GM23338 (cell line): ENCODE results near the gene TMCO4. TPM values are rescaled to one million over a fixed set of nuclear protein-coding genes. Genes with fewer than 3 reads are reported as not detected.

Experiments used
- ATAC-seq: fragments of 200-7000 bp; cut with Tn5 transposase; 3 replicates; pipeline ENCODE4 v1.9.1; 2020
- DNase-seq: peaks from one replicate; pipeline ENCODE4 v3.0.0-alpha.2; 2015; ENCODE audit warnings: low spot score
- H2AFZ ChIP-seq: fragments of 200-600 bp; sonication (generic); 2 replicates; pipeline ENCODE4 v1.8.0; 2016; ENCODE audit warnings: antibody characterized with exemption, mild to moderate bottlenecking, moderate library complexity
- H3F3A ChIP-seq: fragments of 200-600 bp; sonication (generic); replicated peaks from 2 replicates; pipeline ENCODE4 v1.8.0; 2017; ENCODE audit warnings: antibody characterized with exemption, mixed run types, low read depth
- H3K27ac ChIP-seq: fragments of 200-600 bp; sonication (generic); 2 replicates; pipeline ENCODE4 v1.6.1; 2016; ENCODE audit warnings: low read depth
- H3K27me3 ChIP-seq: fragments of 200-600 bp; sonication (generic); 2 replicates; pipeline ENCODE4 v1.8.0; 2016; ENCODE audit warnings: mild to moderate bottlenecking, mixed run types, moderate library complexity; ENCODE audit not compliant: insufficient read depth
- H3K36me3 ChIP-seq: fragments of 200-600 bp; sonication (generic); 2 replicates; pipeline ENCODE4 v1.8.0; 2016; ENCODE audit warnings: mild to moderate bottlenecking; ENCODE audit not compliant: insufficient read depth
- H3K4me1 ChIP-seq: fragments of 200-600 bp; sonication (generic); 2 replicates; pipeline ENCODE4 v1.8.0; 2016; ENCODE audit warnings: mild to moderate bottlenecking, moderate library complexity; ENCODE audit not compliant: insufficient read depth
- H3K4me2 ChIP-seq: fragments of 200-600 bp; sonication (generic); 2 replicates; pipeline ENCODE4 v1.7.1; 2017; ENCODE audit warnings: mixed run types
- H3K4me3 ChIP-seq: fragments of 200-600 bp; sonication (generic); 2 replicates; pipeline ENCODE4 v1.6.1; 2016; ENCODE audit warnings: mixed run types
- H3K79me2 ChIP-seq: fragments of 200-600 bp; sonication (generic); replicated peaks from 2 replicates; pipeline ENCODE4 v1.8.0; 2017; ENCODE audit warnings: mild to moderate bottlenecking; ENCODE audit not compliant: insufficient read depth
- H3K9me2 ChIP-seq: fragments of 200-600 bp; sonication (generic); 2 replicates; pipeline ENCODE4 v1.8.0; 2017; ENCODE audit not compliant: insufficient read depth
- H4K20me1 ChIP-seq: fragments of 200-600 bp; sonication (generic); replicated peaks from 2 replicates; pipeline ENCODE4 v1.8.0; 2017; ENCODE audit warnings: mild to moderate bottlenecking; ENCODE audit not compliant: insufficient read depth
- H3K27ac Mint-ChIP-seq: 2 replicates; pipeline ENCODE4 v1.8.0; 2020; ENCODE audit warnings: inconsistent platforms, mild to moderate bottlenecking, moderate library complexity, mixed read lengths
- H3K27me3 Mint-ChIP-seq: 3 replicates; pipeline ENCODE4 v1.8.0; 2022; ENCODE audit warnings: low read depth, mild to moderate bottlenecking, moderate library complexity, mixed read lengths, inconsistent platforms; ENCODE audit not compliant: insufficient read depth, poor library complexity
- H3K36me3 Mint-ChIP-seq: 3 replicates; pipeline ENCODE4 v1.8.0; 2021; ENCODE audit warnings: low read depth, mild to moderate bottlenecking, inconsistent platforms, moderate library complexity, mixed read lengths
- H3K4me1 Mint-ChIP-seq: 3 replicates; pipeline ENCODE4 v1.8.0; 2020; ENCODE audit warnings: mild to moderate bottlenecking, inconsistent platforms, mixed read lengths
- H3K4me3 Mint-ChIP-seq: 3 replicates; pipeline ENCODE4 v1.8.0; 2021; ENCODE audit warnings: moderate library complexity, mild to moderate bottlenecking, inconsistent platforms, mixed read lengths
- H3K9me3 Mint-ChIP-seq: 3 replicates; pipeline ENCODE4 v1.8.0; 2020; ENCODE audit warnings: moderate library complexity, mild to moderate bottlenecking, inconsistent platforms, mixed read lengths
- CREB1 ChIP-seq: fragments of 250-450 bp; sonication (Bioruptor Pico); IDR thresholded peaks from 2 replicates; pipeline ENCODE4 v1.5.0; 2020; ENCODE audit warnings: low read depth, mild to moderate bottlenecking, moderate library complexity
- ETS1 ChIP-seq: IDR thresholded peaks from 2 replicates; pipeline ENCODE4 v1.6.1; 2016; ENCODE audit warnings: antibody characterized with exemption
- EZH2 ChIP-seq: fragments of 200-600 bp; sonication (generic); IDR thresholded peaks from one replicate; pipeline ENCODE4 v1.8.0; 2017; ENCODE audit warnings: antibody characterized with exemption, mild to moderate bottlenecking, low read depth; ENCODE audit not compliant: unreplicated experiment
- JUNB ChIP-seq: IDR thresholded peaks from one replicate; pipeline ENCODE4 v1.6.1; 2016; ENCODE audit warnings: antibody characterized with exemption; ENCODE audit not compliant: unreplicated experiment
- NANOG ChIP-seq: IDR thresholded peaks from 2 replicates; pipeline ENCODE4 v1.6.1; 2016; ENCODE audit warnings: antibody characterized with exemption, borderline replicate concordance
- POLR2AphosphoS5 ChIP-seq: IDR thresholded peaks from 2 replicates; pipeline ENCODE4 v1.6.1; 2016; ENCODE audit warnings: antibody characterized with exemption, low read depth
- ZNF114 ChIP-seq: fragments of 250-450 bp; sonication (Bioruptor Pico); IDR thresholded peaks from 2 replicates; pipeline ENCODE4 v1.5.0; 2020; ENCODE audit warnings: mild to moderate bottlenecking, moderate library complexity
- polyA plus RNA-seq: library from polyadenylated mRNA; unstranded; fragments of >200 nt; fragmentation: Nextera tagmentation; extraction: Ambion mirVana; gene quantifications from 2 replicates; pipeline ENCODE4 v1.2.1, GENCODE V29; 2016
- total RNA-seq: library from RNA; depleted of rRNA; stranded (reverse); fragments of >200 nt; shearing (Covaris generic); gene quantifications from 2 replicates; pipeline ENCODE4 v1.2.3, GENCODE V29; 2014
- TF ChIP-seq, protein P1 (sequence below), 2 experiments: fragments of 200-600 bp in 1 of 2; sonication (generic) in 1 of 2; conservative IDR thresholded peaks; 2 replicates each; pipeline versions ENCODE4 v1.5.1 to v1.6.1; 2016 to 2017; ENCODE audit warnings: antibody characterized with exemption in 2 of 2, low read depth in 2 of 2, mild to moderate bottlenecking in 2 of 2, moderate library complexity in 1 of 2
- TF ChIP-seq, protein P2 (sequence below): IDR thresholded peaks from one replicate; pipeline ENCODE4 v1.6.1; 2018; ENCODE audit warnings: antibody characterized with exemption; ENCODE audit not compliant: unreplicated experiment

The TMCO4 gene
- total and polyA plus RNA-seq, 2 experiments from 2014 or later = 2.6 to 6.9 TPM

DNA sequence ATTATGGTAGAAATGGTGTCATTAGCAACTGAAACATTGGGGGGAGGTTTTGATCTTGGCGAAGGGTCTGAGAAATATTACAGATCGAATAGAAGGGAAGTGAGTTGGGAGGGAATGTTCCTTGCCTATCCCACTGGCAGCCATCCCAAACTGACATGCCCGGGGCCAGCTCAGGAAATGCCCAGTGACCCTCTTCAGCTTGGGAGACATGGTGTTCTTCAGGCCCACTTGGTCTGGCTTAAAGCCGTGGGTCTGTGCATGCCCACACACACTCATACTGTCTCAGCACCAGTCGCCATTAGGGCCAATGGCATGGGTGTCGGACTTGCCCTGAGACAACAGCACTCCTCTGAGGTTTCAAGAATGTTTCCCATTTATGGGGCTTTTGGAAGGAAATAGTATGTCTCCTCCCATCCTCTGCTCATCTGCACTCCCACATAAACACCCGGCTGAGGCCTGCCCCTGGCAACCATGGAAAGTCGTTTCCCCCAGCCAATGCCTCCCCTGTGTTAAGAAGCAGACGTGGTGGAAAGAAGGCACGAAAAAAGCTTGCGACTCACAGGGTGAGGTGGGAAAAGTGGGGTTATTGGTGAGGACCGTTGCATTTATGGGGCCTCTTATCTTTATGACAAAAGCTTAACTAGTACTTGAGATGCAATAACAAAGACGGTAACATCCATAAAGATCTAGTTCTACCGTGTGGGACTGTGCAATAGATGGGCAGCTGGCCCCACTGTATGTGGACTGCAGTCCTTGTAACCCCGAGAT is 13.3 kb upstream of the TMCO4 start (continued):
- TF ChIP-seq, protein P1, sequence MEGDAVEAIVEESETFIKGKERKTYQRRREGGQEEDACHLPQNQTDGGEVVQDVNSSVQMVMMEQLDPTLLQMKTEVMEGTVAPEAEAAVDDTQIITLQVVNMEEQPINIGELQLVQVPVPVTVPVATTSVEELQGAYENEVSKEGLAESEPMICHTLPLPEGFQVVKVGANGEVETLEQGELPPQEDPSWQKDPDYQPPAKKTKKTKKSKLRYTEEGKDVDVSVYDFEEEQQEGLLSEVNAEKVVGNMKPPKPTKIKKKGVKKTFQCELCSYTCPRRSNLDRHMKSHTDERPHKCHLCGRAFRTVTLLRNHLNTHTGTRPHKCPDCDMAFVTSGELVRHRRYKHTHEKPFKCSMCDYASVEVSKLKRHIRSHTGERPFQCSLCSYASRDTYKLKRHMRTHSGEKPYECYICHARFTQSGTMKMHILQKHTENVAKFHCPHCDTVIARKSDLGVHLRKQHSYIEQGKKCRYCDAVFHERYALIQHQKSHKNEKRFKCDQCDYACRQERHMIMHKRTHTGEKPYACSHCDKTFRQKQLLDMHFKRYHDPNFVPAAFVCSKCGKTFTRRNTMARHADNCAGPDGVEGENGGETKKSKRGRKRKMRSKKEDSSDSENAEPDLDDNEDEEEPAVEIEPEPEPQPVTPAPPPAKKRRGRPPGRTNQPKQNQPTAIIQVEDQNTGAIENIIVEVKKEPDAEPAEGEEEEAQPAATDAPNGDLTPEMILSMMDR (conservative IDR thresholded peaks at IDR 0.05; ENCODE audit: low read depth in 2 of 2) = no peak
- TF ChIP-seq EZH2 (no peak), NANOG (no peak), JUNB (no peak), ZNF114 (no peak), ETS1 (no peak), CREB1 (CRISPR knock-in tag) (no peak)
- TF ChIP-seq, protein P2, sequence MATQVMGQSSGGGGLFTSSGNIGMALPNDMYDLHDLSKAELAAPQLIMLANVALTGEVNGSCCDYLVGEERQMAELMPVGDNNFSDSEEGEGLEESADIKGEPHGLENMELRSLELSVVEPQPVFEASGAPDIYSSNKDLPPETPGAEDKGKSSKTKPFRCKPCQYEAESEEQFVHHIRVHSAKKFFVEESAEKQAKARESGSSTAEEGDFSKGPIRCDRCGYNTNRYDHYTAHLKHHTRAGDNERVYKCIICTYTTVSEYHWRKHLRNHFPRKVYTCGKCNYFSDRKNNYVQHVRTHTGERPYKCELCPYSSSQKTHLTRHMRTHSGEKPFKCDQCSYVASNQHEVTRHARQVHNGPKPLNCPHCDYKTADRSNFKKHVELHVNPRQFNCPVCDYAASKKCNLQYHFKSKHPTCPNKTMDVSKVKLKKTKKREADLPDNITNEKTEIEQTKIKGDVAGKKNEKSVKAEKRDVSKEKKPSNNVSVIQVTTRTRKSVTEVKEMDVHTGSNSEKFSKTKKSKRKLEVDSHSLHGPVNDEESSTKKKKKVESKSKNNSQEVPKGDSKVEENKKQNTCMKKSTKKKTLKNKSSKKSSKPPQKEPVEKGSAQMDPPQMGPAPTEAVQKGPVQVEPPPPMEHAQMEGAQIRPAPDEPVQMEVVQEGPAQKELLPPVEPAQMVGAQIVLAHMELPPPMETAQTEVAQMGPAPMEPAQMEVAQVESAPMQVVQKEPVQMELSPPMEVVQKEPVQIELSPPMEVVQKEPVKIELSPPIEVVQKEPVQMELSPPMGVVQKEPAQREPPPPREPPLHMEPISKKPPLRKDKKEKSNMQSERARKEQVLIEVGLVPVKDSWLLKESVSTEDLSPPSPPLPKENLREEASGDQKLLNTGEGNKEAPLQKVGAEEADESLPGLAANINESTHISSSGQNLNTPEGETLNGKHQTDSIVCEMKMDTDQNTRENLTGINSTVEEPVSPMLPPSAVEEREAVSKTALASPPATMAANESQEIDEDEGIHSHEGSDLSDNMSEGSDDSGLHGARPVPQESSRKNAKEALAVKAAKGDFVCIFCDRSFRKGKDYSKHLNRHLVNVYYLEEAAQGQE = no peak

GRCh38 chr1:19811206-19811851 is 11.6 kb upstream of the TMCO4 start:
- H3K4me1 Mint-ChIP-seq = peaks cover 17% of the 10 kb centered on the region
- no peaks in the 10 kb centered on the region for H3K36me3 ChIP-seq
- H4K20me1 ChIP-seq = no peaks in the 10 kb centered on the region
- H3K27me3 Mint-ChIP-seq = peaks cover 14% of the 10 kb centered on the region
- H3K79me2 ChIP-seq = no peaks in the 10 kb centered on the region
- no peaks in the 10 kb centered on the region; the same call in 2 of the 3 replicates for H3K36me3 Mint-ChIP-seq
- H3K4me3 Mint-ChIP-seq = no peak overlapping the region
- no peak overlapping the region; the same call in 1 of the 2 replicates for H3K27ac Mint-ChIP-seq
- H2AFZ ChIP-seq = peak overlapping the region; percentile 69; the same call in 1 of the 2 replicates
- H3K9me2 ChIP-seq = no peaks in the 10 kb centered on the region
- no peak overlapping the region for H3K4me3 ChIP-seq
- peaks cover 13% of the 10 kb centered on the region for H3K4me1 ChIP-seq
- DNase-seq (peak; percentile 80), ATAC-seq (peak; percentile 87)
- no peak overlapping the region for H3K27ac ChIP-seq
- peaks cover 8% of the 10 kb centered on the region; the same call in 2 of the 3 replicates for H3K9me3 Mint-ChIP-seq
- H3F3A ChIP-seq = no peaks in the 10 kb centered on the region
- no peak overlapping the region for H3K4me2 ChIP-seq
- H3K27me3 ChIP-seq = no peaks in the 10 kb centered on the region
- TF ChIP-seq, protein P1 (conservative IDR thresholded peaks at IDR 0.05; ENCODE audit: low read depth in 2 of 2) = peak; percentile 68 to 86
- no peak for TF ChIP-seq POLR2AphosphoS5
